GM18517 (cell line): ENCODE results near the gene TIPRL.

ENCODE experiments used
- ATAC-seq: cut with Tn5 transposase; IDR thresholded peaks from one replicate; pipeline ENCODE4 v1.9.1; 2021; ENCODE audit warnings: mild to moderate bottlenecking, moderate library complexity; ENCODE audit not compliant: unreplicated experiment

The TIPRL gene

GRCh38 chr1:168245042-168245441, 66.3 kb downstream of the TIPRL start:
- ATAC-seq: no peak

DNA sequence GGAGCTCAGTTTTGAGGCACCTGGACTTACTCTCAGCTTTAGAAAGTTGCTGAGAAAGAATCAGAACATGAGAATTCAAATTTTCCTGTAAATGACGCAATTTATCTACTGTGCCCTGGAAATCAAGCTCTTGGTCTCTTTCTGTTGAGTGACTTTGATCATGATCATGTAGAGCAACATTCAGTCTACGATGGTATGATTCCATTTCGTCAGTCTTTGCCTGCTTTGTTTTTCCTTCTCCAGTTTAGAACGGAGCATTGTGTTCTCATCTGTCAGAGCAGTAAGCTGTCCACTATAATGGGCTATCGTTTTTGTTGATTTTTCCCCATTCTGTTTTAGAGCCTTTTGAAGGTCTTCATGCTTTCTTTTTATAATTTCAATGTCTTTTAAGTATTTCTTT, 67.7 kb downstream of the TIPRL start:
- no peak for ATAC-seq
